Ovary (tissue), 3 donors: Measurements from ENCODE around the gene NDFIP2.

Experiments
- CTCF ChIP-seq, 3 donors: fragments of 450-650 bp in 2 of 3; fragments of 200-600 bp in 1 of 3; IDR thresholded peaks; one replicate each; pipeline versions ENCODE4 v1.5.1 to v1.8.0; 2016 to 2022; ENCODE audit warnings: antibody characterized with exemption in 3 of 3, mild to moderate bottlenecking in 1 of 3
- EP300 ChIP-seq: sonication (generic); formaldehyde crosslinking; IDR thresholded peaks from one replicate; pipeline ENCODE4 v1.6.1; 2017; ENCODE audit warnings: antibody characterized with exemption
- donor health status: DM: no; HTN: no; CAD: no.

GRCh38 chr13:79519255-79519654 lies 38.3 kb downstream of the NDFIP2 start:
- TF ChIP-seq EP300 (no peak), CTCF (IDR thresholded peaks at IDR 0.05) (no peak)
